ENCODE results near the gene ERBB4. TPM values are rescaled to one million over a fixed set of nuclear protein-coding genes. Genes with fewer than 3 reads are reported as not detected.

ERBB4 gene
- total and polyA plus RNA-seq, 10 of the 15 experiments (the other 5 are each of a cell fraction or from before 2014, with no cell fraction given) = under 0.01 to 0.23 (median 0.01) TPM; not detected in 4

DNA sequence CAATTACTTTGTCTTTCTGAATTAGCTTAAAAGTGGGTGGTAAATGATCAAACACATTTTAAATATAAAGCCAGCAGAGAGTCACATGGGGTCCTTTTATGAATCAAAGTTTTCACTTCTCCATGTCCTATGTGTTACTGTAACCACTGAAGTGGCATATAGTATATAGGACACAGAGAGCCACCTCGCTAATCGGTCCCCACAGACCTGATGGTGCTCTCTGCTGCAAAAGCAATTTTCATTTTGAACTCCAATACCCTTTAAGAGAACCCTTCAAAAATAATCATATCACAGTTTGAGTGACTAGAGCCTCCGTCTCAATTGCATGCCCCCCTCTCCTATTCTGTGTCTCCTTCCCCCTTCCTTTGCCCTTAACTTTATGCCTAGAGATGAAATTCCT lies 272.8 kb downstream of the ERBB4 start (continued):
- TF ChIP-seq SUZ12 (IDR thresholded peaks at IDR 0.05; ENCODE audit: unreplicated experiment) (no peak), ZNF207 (IDR thresholded peaks at IDR 0.05; ENCODE audit: borderline replicate concordance) (no peak)

DNA sequence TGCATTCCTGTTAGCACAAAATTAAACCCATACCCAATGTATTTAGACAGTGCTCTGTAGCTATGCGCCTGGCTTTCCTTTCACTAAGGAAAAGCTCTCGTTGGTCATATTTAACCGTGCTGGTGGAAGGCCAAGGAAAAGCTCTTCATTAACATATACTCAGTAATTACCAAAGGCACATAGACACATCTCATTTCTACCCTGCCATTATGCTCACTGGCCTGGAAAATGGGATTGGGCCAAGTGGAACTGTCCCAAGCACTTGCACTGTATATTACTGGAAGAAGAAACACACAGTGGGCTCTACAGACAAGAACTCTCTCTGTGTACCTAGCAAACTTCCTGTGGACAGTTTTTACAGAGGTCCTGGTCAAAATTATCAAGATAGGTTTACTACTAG lies 274.4 kb downstream of the ERBB4 start:
- Histone ChIP-seq H3K4me3 (no peak overlapping the region), H3K27ac (ENCODE audit: control insufficient read depth, insufficient read depth) (no peak overlapping the region), H2AFZ (ENCODE audit: control insufficient read depth, low read depth, low read length) (no peak overlapping the region), H3K27me3 (replicated peaks in 1 of 2; ENCODE audit: control insufficient read depth in 2 of 2, insufficient read depth in 2 of 2, low read length in 1 of 2) (no peaks in the 10 kb centered on the region), H4K20me1 (ENCODE audit: control insufficient read depth, insufficient read depth) (no peaks in the 10 kb centered on the region), H3K79me2 (ENCODE audit: control insufficient read depth, insufficient read depth, low read length) (no peaks in the 10 kb centered on the region), H3K9ac (ENCODE audit: control insufficient read depth, insufficient read depth, low read length) (no peak overlapping the region), H3K4me2 (ENCODE audit: control insufficient read depth, insufficient read depth) (no peak overlapping the region), H3K9me3 (replicated peaks; ENCODE audit: control insufficient read depth, insufficient read depth, low read length) (no peaks in the 10 kb centered on the region), H3K4me1 (ENCODE audit: control insufficient read depth, insufficient read depth, low read length) (no peaks in the 10 kb centered on the region), H3K36me3 (ENCODE audit: control insufficient read depth in 2 of 2, insufficient read depth in 2 of 2, low read length in 1 of 2) (no peaks in the 10 kb centered on the region)
- in situ Hi-C loops (cut with MboI) (no loop called here), intact Hi-C loops (cut with micrococcal nuclease; ENCODE audit: unreplicated experiment) (no loop called here)
- WGBS (ENCODE audit: insufficient coverage, insufficient replicate concordance, low lambda C conversion rate, missing lambda C conversion rate) = 45% methylated on average over 3 of the region's 3 CpGs
- POLR2A ChIA-PET = no interaction called here
- FAIRE-seq (no peak), ATAC-seq (no peak), DNase-seq (ENCODE audit: low read depth, low spot score) (no peak)
- BruUV-seq (replicated peaks) = no TSS peak
- RAD21 ChIA-PET (ENCODE audit: unreplicated experiment) = no interaction called here
- SMC1A ChIA-PET (ENCODE audit: uncharacterized antibody, unreplicated experiment) = no interaction called here
- CTCF ChIA-PET = no interaction called here
- TF ChIP-seq FOXK2 (IDR thresholded peaks at IDR 0.05) = no peak
- TF ChIP-seq CUX1 (IDR thresholded peaks at IDR 0.05; ENCODE audit: insufficient replicate concordance, low read depth, low read length) = no peak
- no peak for TF ChIP-seq PRDM15 (CRISPR knock-in tag; IDR thresholded peaks at IDR 0.05)
- TF ChIP-seq NKRF (conservative IDR thresholded peaks at IDR 0.05) = no peak
- no peak for TF ChIP-seq MEF2A (IDR thresholded peaks at IDR 0.05; ENCODE audit: insufficient read depth, low read depth, low read length)
- TF ChIP-seq, protein P1, sequence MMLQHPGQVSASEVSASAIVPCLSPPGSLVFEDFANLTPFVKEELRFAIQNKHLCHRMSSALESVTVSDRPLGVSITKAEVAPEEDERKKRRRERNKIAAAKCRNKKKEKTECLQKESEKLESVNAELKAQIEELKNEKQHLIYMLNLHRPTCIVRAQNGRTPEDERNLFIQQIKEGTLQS (IDR thresholded peaks at IDR 0.05; ENCODE audit: borderline replicate concordance, extremely low read depth, low read depth, low read length) = no peak
